RWPE1 (cell line): ENCODE measurements around the gene SEC24B.

ENCODE experiments used
- CTCF ChIA-PET: fragments of 350-600 bp; sonication (Branson Sonifier 250); formaldehyde crosslinking; extraction: SDS; loops from one replicate; lab custom pipeline; 2021; lab: Yijun Ruan, JAX
- POLR2A ChIA-PET: fragments of 400-600 bp; formaldehyde crosslinking; extraction: SDS; loops from one replicate; lab custom pipeline; 2020; ENCODE audit warnings: antibody characterized with exemption; ENCODE audit not compliant: low non-redundant PET; lab: Yijun Ruan, JAX
- DNase-seq: peaks from one replicate; pipeline ENCODE4 v3.0.0; 2012; ENCODE audit warnings: low spot score
- H3K27ac ChIP-seq: fragments of 450-650 bp; 2 replicates; pipeline ENCODE4 v1.5.1; 2017
- CTCF ChIP-seq: fragments of 450-650 bp; conservative IDR thresholded peaks from 2 replicates; pipeline ENCODE4 v1.5.1; 2017; ENCODE audit warnings: low read depth, mild to moderate bottlenecking

Gene SEC24B

GRCh38 chr4:109411964-109412363, 21.7 kb upstream of the SEC24B start:
- no peak overlapping the region for H3K27ac ChIP-seq
- DNase-seq: no peak
- ChIA-PET POLR2A (no interaction called here), CTCF (interaction anchor here (0.8 kb wide), 1 partner anchor 215 kb away, joined by 5 read pairs; no protein-coding TSS in a partner anchor)
- no peak for TF ChIP-seq CTCF

GRCh38 chr4:109412776-109413175, 20.8 kb upstream of the SEC24B start:
- DNase-seq: no peak
- H3K27ac ChIP-seq: no peak overlapping the region
- POLR2A ChIA-PET: no interaction called here
- TF ChIP-seq CTCF: no peak
- CTCF ChIA-PET: interaction anchor here (0.8 kb wide), 1 partner anchor 216 kb away, joined by 5 read pairs; no protein-coding TSS in a partner anchor

GRCh38 chr4:109414938-109415337, 18.7 kb upstream of the SEC24B start:
- ChIA-PET POLR2A (no interaction called here), CTCF (no interaction called here)
- TF ChIP-seq CTCF: no peak
- H3K27ac ChIP-seq: no peak overlapping the region
- no peak for DNase-seq

GRCh38 chr4:109418588-109418987, 15.0 kb upstream of the SEC24B start:
- H3K27ac ChIP-seq: no peak overlapping the region
- POLR2A ChIA-PET: no interaction called here
- CTCF ChIA-PET: no interaction called here
- no peak for DNase-seq
- TF ChIP-seq CTCF: no peak

GRCh38 chr4:109419679-109420078, 13.9 kb upstream of the SEC24B start:
- no peak for TF ChIP-seq CTCF
- no peak overlapping the region for H3K27ac ChIP-seq
- CTCF ChIA-PET: no interaction called here
- POLR2A ChIA-PET: no interaction called here
- no peak for DNase-seq

GRCh38 chr4:109424093-109424841, 9.3 kb upstream of the SEC24B start:
- no peak overlapping the region for H3K27ac ChIP-seq
- ChIA-PET POLR2A (interaction anchor here (0.6 kb wide), 1 partner anchor 569 kb away, joined by 5 read pairs; no protein-coding TSS in a partner anchor), CTCF (interaction anchor here (0.6 kb wide), 1 partner anchor 1664 kb away, joined by 3 read pairs; no protein-coding TSS in a partner anchor)
- TF ChIP-seq CTCF: no peak
- DNase-seq: no peak
